HEK293T (cell line): ENCODE measurements around the gene RPS21.

ENCODE experiments used
- CTCF ChIA-PET: fragments of 350-600 bp; formaldehyde crosslinking; extraction: SDS; loops from one replicate; lab custom pipeline; 2021; ENCODE audit warnings: antibody characterized with exemption, inconsistent platforms; lab: Yijun Ruan, JAX
- POLR2A ChIA-PET: fragments of 350-600 bp; formaldehyde crosslinking; extraction: SDS; loops from one replicate; lab custom pipeline; 2020; ENCODE audit warnings: antibody characterized with exemption, inconsistent platforms; lab: Yijun Ruan, JAX
- DNase-seq: peaks from one replicate; pipeline ENCODE4 v3.0.0; 2012; ENCODE audit warnings: mixed read lengths; ENCODE audit errors: extremely low spot score
- ARNT ChIP-seq: fragments of 450-650 bp; IDR thresholded peaks from 2 replicates; pipeline ENCODE4 v1.6.1; 2017; ENCODE audit warnings: mild to moderate bottlenecking
- BHLHE40 ChIP-seq: fragments of 450-650 bp; IDR thresholded peaks from 2 replicates; pipeline ENCODE4 v1.6.1; 2016; ENCODE audit warnings: mild to moderate bottlenecking, moderate library complexity, borderline replicate concordance
- CTBP1 ChIP-seq: fragments of 450-650 bp; IDR thresholded peaks from 2 replicates; pipeline ENCODE4 v1.6.1; 2016; ENCODE audit warnings: borderline replicate concordance
- ELF4 ChIP-seq: fragments of 450-650 bp; IDR thresholded peaks from 2 replicates; pipeline ENCODE4 v1.6.1; 2017; ENCODE audit warnings: antibody characterized with exemption
- FOXA1 ChIP-seq: fragments of 450-650 bp; IDR thresholded peaks from 2 replicates; pipeline ENCODE4 v1.6.1; 2016; ENCODE audit warnings: mild to moderate bottlenecking
- FOXK2 ChIP-seq: fragments of 450-650 bp; IDR thresholded peaks from 2 replicates; pipeline ENCODE4 v1.6.1; 2016; ENCODE audit warnings: mild to moderate bottlenecking
- FOXM1 ChIP-seq: fragments of 450-650 bp; IDR thresholded peaks from 2 replicates; pipeline ENCODE4 v1.6.1; 2017; ENCODE audit warnings: mild to moderate bottlenecking, borderline replicate concordance
- HDGF ChIP-seq: fragments of 450-650 bp; IDR thresholded peaks from 2 replicates; pipeline ENCODE4 v1.6.1; 2017; ENCODE audit warnings: antibody characterized with exemption, borderline replicate concordance
- L3MBTL2 ChIP-seq: fragments of 450-650 bp; conservative IDR thresholded peaks from 2 replicates; pipeline ENCODE4 v1.6.1; 2016; ENCODE audit warnings: mild to moderate bottlenecking
- LEF1 ChIP-seq: fragments of 450-650 bp; IDR thresholded peaks from 2 replicates; pipeline ENCODE4 v1.6.1; 2017; ENCODE audit warnings: mild to moderate bottlenecking, borderline replicate concordance
- NFRKB ChIP-seq: fragments of 450-650 bp; IDR thresholded peaks from 2 replicates; pipeline ENCODE4 v1.6.1; 2016; ENCODE audit warnings: mild to moderate bottlenecking, moderate library complexity
- PKNOX1 ChIP-seq: fragments of 450-650 bp; IDR thresholded peaks from 2 replicates; pipeline ENCODE4 v1.6.1; 2016
- SP1 ChIP-seq: fragments of 450-650 bp; IDR thresholded peaks from 2 replicates; pipeline ENCODE4 v1.6.1; 2017
- SUZ12 ChIP-seq: fragments of 450-650 bp; IDR thresholded peaks from 2 replicates; pipeline ENCODE4 v1.6.1; 2016; ENCODE audit warnings: mild to moderate bottlenecking
- TARDBP ChIP-seq: fragments of 450-650 bp; IDR thresholded peaks from 2 replicates; pipeline ENCODE4 v1.6.1; 2016
- ZNF384 ChIP-seq: fragments of 450-650 bp; IDR thresholded peaks from 2 replicates; pipeline ENCODE4 v1.6.1; 2016

The RPS21 gene

GRCh38 chr20:62367136-62367632 is 19.7 kb upstream of the RPS21 start, which contains the start of gene LAMA5:
Gene LAMA5, minus strand, starts transcription at chr20:62367312. Its CDS starts 67 bp downstream, at chr20:62367245.
- no peak for TF ChIP-seq FOXM1
- no peak for TF ChIP-seq FOXK2
- no peak for TF ChIP-seq SP1
- TF ChIP-seq PKNOX1 = no peak
- no peak for TF ChIP-seq ELF4
- TF ChIP-seq CTBP1 = no peak
- no peak for TF ChIP-seq NFRKB
- no peak for TF ChIP-seq BHLHE40
- no peak for TF ChIP-seq ZNF384
- no peak for TF ChIP-seq HDGF
- TF ChIP-seq FOXA1 = no peak
- TF ChIP-seq L3MBTL2 = no peak
- TF ChIP-seq TARDBP = no peak
- POLR2A ChIA-PET = interaction anchor here (1.7 kb wide), 1 partner anchor 17 kb away, joined by 7 read pairs; no protein-coding TSS in a partner anchor
- CTCF ChIA-PET = interaction anchor here (1.3 kb wide), 1 partner anchor 15 kb away, joined by 3 read pairs; no protein-coding TSS in a partner anchor
- peak; percentile 75 for DNase-seq

GRCh38 chr20:62367633-62368391 is 19.1 kb upstream of the RPS21 start:
- ChIA-PET POLR2A (interaction anchor here (1.1 to 1.7 kb wide), 4 partner anchors 15 to 65 kb away, joined by 6 to 11 read pairs (median 8); partner anchors contain the start of genes ADRM1 and RPS21), CTCF (interaction anchor here (1.0 to 1.4 kb wide), 4 partner anchors 14 to 24 kb away, joined by 3 to 9 read pairs (median 4); no protein-coding TSS in a partner anchor)
- TF ChIP-seq ARNT (no peak), L3MBTL2 (peak; percentile 75)
- peak; percentile 50 for DNase-seq

GRCh38 chr20:62368392-62368975 is 18.4 kb upstream of the RPS21 start:
- POLR2A ChIA-PET = interaction anchor here (1.0 to 1.4 kb wide), 4 partner anchors 10 to 66 kb away, joined by 3 to 11 read pairs (median 7); partner anchors contain the start of genes ADRM1 and RPS21
- CTCF ChIA-PET = interaction anchor here (1.0 to 1.5 kb wide), 4 partner anchors 13 to 66 kb away, joined by 4 to 9 read pairs (median 5); partner anchors contain the start of gene ADRM1
- TF ChIP-seq LEF1 = no peak
- TF ChIP-seq FOXA1 = no peak
- no peak for TF ChIP-seq TARDBP
- TF ChIP-seq CTBP1 = no peak
- TF ChIP-seq ZNF384 = no peak
- no peak for TF ChIP-seq ELF4
- no peak for TF ChIP-seq ARNT
- no peak for DNase-seq

GRCh38 chr20:62368976-62369814 is 17.7 kb upstream of the RPS21 start:
- ChIA-PET CTCF (interaction anchor here (0.6 to 1.5 kb wide), 5 partner anchors 13 to 345 kb away, joined by 3 to 9 read pairs (median 5); partner anchors contain the start of gene ADRM1), POLR2A (interaction anchor here (1.0 to 1.4 kb wide), 4 partner anchors 9 to 66 kb away, joined by 3 to 11 read pairs (median 7); partner anchors contain the start of genes ADRM1 and RPS21)
- TF ChIP-seq CTBP1 = no peak
- peak; percentile 48 for DNase-seq

- ChIA-PET CTCF (interaction anchor here (1.5 kb wide), 1 partner anchor 67 kb away, joined by 5 read pairs; the partner anchor contains the start of gene ADRM1), POLR2A (no interaction called here)
- TF ChIP-seq HDGF (no peak), PKNOX1 (no peak), ZNF384 (no peak), FOXM1 (no peak), SP1 (no peak), ARNT (no peak), TARDBP (no peak), SUZ12 (no peak), ELF4 (no peak), FOXA1 (no peak), LEF1 (no peak)
- DNase-seq = no peak
Measured at GRCh38 chr20:62369815-62370114, 17.1 kb upstream of the RPS21 start.

- CTCF ChIA-PET = interaction anchor here (1.5 kb wide), 1 partner anchor 68 kb away, joined by 5 read pairs; the partner anchor contains the start of gene ADRM1
- DNase-seq = no peak
- POLR2A ChIA-PET = interaction anchor here (1.6 kb wide), 1 partner anchor 16 kb away, joined by 4 read pairs; the partner anchor contains the start of gene RPS21
- TF ChIP-seq HDGF (no peak), L3MBTL2 (no peak), FOXA1 (no peak), PKNOX1 (no peak), ZNF384 (no peak), SUZ12 (no peak), FOXK2 (no peak), FOXM1 (no peak), TARDBP (no peak)
Measured at GRCh38 chr20:62370115-62370806, 16.6 kb upstream of the RPS21 start.
